HEK293 (cell line): Measurements from ENCODE around the gene GLO1.

Experiments
- ZNF24 ChIP-seq: fragments of 450-650 bp; formaldehyde crosslinking; IDR thresholded peaks from 2 replicates; pipeline ENCODE4 v1.5.1; 2016; ENCODE audit warnings: missing biosample characterization, missing genetic modification characterization
- ZNF514 ChIP-seq: fragments of 450-650 bp; formaldehyde crosslinking; IDR thresholded peaks from 2 replicates; pipeline ENCODE4 v1.5.1; 2016; ENCODE audit warnings: missing biosample characterization, missing genetic modification characterization
- TF ChIP-seq, protein P1 (sequence below): fragments of 450-650 bp; formaldehyde crosslinking; IDR thresholded peaks from 2 replicates; pipeline ENCODE4 v1.5.1; 2016; ENCODE audit warnings: missing biosample characterization, missing genetic modification characterization

GRCh38 chr6:38724343-38724742 lies 21.4 kb upstream of the GLO1 start:
- TF ChIP-seq ZNF514 (tag by site-specific recombination) (no peak), ZNF24 (tag by site-specific recombination) (no peak)
- TF ChIP-seq, protein P1, sequence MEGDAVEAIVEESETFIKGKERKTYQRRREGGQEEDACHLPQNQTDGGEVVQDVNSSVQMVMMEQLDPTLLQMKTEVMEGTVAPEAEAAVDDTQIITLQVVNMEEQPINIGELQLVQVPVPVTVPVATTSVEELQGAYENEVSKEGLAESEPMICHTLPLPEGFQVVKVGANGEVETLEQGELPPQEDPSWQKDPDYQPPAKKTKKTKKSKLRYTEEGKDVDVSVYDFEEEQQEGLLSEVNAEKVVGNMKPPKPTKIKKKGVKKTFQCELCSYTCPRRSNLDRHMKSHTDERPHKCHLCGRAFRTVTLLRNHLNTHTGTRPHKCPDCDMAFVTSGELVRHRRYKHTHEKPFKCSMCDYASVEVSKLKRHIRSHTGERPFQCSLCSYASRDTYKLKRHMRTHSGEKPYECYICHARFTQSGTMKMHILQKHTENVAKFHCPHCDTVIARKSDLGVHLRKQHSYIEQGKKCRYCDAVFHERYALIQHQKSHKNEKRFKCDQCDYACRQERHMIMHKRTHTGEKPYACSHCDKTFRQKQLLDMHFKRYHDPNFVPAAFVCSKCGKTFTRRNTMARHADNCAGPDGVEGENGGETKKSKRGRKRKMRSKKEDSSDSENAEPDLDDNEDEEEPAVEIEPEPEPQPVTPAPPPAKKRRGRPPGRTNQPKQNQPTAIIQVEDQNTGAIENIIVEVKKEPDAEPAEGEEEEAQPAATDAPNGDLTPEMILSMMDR (tag by site-specific recombination): no peak
